ENCODE data around the gene JAKMIP1. TPM values are rescaled to one million over a fixed set of nuclear protein-coding genes. Genes with fewer than 3 reads are reported as not detected.

The JAKMIP1 gene
- total RNA-seq, 1 donor from 2014 or later: 0.29 TPM

GRCh38 chr4:6119507-6120020 lies 80.8 kb downstream of the JAKMIP1 start:
- DNase-seq (ENCODE audit: low spot score): no peak

DNA sequence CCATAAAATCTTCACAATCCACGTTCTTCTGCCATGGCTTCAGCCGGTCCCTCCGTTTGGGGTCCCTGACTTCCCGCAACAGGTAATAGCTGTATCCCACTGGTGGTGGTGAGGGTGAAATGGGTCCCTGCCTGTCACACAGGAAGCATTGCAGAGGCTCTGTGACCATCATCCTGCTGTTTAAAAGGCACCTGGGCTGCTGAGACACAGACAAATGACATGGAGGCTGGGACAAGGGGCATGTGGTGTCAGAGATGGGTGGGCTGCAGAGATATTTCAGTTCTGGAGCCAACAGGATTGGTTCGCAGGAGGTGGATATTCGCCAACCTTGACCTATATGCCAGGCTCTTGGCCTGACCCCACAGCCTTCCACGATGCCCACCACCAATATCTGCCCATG lies 82.1 kb downstream of the JAKMIP1 start:
- DNase-seq (ENCODE audit: low spot score): no peak

GRCh38 chr4:6116696-6117285 lies 83.6 kb downstream of the JAKMIP1 start:
- no peak for DNase-seq (ENCODE audit: low spot score)

DNA sequence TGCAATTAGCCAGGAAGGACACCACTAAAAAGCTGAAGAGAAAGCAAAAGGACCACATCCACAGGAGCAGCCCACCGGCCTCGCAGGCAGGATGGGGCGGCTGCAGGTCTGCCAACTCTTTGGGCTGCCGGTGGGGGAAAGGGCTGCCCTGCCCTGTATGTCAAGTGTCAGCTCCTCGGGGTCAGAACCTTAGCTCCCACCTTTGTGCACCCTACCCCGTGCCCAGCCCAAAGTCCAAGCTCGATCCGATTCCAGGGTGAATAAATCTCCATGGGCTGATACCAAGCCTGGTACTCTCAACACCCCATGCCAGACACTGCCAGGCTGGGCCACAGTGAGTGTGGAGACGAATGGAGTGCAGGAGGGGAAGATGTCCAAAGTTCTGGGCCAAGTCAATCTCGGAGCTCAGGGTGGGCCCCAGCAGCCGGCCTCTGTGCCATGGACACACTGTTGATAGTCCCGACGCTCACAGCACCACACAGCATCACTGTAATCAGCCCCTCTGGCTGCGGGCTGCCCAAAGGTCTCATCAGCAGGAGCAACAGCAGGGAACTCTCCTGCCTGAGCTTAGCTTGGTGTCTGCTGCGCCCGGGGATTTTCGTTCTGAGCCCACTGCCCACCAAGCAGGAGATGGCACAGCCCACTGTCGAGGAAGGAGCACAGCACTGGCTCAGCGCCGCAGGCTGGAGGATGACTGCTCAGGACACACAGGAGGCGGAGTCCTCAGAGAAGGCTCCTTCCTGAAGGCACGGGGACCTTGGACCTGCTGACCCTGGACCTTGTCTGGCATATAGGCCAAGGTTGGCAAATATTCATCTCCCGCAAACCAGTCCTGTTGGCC lies 84.4 kb downstream of the JAKMIP1 start:
- DNase-seq (ENCODE audit: low spot score): no peak

- DNase-seq (ENCODE audit: low spot score): no peak
Measured at GRCh38 chr4:6115342-6115741, 85.0 kb downstream of the JAKMIP1 start.

DNA sequence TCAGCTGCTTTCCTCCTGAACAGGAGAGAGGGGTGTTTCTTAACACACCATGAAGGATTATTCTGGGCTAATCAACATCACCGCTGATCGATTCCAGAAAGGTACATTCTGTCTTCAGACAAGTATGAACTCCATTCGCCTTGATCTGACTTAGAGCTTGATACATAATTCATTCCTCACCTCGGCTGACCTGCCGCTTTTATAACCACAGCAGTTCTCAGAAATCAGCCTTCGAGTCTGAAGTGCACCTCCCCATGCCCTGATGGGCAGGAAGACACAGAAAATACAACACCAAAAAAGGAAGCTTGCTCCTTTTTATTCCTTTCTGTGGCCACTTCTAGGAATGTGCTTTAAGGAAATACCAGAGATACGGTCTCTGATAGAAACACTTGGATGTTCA lies 85.7 kb downstream of the JAKMIP1 start:
- DNase-seq (ENCODE audit: low spot score): no peak

DNA sequence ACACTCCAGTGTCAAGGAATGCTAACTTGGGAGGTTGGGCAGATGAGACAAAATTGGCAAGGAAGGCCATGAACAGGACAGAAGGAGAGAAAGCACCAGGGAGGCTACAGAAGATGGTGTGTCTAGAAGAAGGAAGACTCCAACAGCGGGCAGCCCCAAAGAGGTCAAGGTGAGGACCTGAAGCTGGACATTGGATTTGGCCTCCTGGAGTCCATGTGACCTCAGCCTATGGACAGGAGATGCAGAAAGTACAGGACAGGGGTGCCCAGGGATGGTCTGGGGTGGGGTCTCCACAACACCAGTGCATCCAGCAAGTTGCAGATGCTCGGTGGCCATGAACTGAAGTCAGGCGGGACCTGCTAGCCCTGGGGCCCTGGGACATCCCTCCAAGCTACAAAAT lies 86.2 kb downstream of the JAKMIP1 start:
- no peak for DNase-seq (ENCODE audit: low spot score)

- DNase-seq (ENCODE audit: low spot score): no peak
Measured at GRCh38 chr4:6113641-6114040, 86.7 kb downstream of the JAKMIP1 start.

GRCh38 chr4:6112606-6113290 lies 87.6 kb downstream of the JAKMIP1 start:
- DNase-seq (ENCODE audit: low spot score): no peak

DNA sequence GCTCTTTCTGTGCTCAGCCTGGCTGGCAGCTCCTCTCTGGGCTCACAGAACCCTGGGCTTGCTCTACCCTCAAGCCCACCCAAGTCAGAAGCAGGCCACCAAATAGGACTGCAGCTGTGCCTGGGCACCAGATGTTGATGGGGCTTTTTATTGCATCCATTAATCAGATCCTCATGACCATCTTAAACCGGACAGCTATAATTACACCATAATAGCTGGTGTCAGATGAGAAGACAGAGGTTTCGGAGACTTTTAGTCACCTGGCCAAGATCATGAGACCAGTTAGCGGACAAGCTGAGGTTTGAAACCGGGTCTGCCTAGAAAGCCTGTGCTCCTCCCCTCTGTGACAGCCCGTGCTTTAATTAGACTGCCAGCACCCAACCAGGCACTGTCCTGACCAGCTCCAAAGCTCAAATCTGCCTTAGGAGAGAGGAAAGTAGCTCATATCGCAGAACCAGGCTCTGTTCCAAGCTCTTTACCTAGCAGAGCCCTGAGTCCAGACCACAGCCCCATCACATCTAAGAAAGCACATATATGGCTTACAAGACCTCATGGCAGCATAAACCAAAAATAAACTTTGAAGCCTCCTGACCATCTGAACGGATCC lies 88.9 kb downstream of the JAKMIP1 start:
- no peak for DNase-seq (ENCODE audit: low spot score)

DNA sequence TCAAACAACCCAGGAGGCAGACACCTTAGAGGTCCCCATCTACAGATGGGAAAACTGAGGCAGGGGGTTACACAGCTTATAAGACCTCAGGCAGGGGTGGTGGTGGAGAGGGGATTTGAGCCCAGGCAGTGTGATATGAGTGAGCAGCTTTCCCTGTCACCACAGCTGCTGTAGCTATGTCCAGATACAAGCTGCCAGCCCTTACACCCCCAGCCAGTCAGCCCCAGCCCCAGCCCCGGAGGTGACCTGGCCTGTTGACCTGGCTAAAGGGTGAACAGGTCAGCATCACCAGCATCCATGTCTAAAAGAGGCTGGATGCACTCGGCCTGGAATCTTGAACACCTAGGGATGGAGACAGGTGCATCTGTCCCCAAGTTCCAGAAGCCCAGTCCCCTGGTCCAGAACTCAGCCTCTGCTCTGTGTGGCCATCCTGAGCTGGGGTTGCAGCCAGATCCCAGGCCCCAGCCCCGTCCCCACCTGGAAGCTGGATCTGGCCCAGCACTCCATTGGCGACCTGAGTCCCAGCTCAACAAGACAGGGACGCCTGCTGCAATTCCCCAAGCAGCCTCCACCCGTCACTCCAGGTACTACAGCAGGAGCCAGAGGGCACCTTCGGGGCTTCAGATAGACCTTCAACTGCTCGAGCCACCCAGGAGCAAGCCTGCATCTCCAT lies 89.5 kb downstream of the JAKMIP1 start:
- no peak for DNase-seq (ENCODE audit: low spot score)

- no peak for DNase-seq (ENCODE audit: low spot score)
Measured at GRCh38 chr4:6109842-6110560, 90.3 kb downstream of the JAKMIP1 start.

DNA sequence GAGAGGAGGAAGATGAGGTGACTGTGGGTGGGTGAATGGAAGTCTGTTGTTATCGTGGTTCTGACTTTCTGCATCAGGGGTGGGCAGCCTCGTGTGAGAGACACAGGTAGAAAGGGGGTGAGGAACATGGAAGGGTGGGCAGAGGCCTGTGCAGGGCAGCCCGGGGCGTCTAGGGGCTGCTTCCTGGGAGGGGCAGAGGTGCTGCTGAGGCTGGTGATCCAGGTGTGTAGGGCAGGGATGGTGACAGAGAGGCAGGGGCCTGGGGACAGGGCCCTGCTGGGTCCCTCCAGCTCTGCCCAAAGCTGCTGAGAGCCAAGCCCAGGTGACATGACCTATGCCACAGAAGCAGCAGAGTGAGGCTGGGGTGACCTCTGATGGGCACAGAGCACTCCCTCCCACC lies 92.5 kb downstream of the JAKMIP1 start:
- no peak for DNase-seq (ENCODE audit: low spot score)

- DNase-seq (ENCODE audit: low spot score): no peak
Measured at GRCh38 chr4:6107114-6107791, 93.1 kb downstream of the JAKMIP1 start.

GRCh38 chr4:6106156-6106555 lies 94.2 kb downstream of the JAKMIP1 start:
- no peak for DNase-seq (ENCODE audit: low spot score)

- DNase-seq (ENCODE audit: low spot score): no peak
Measured at GRCh38 chr4:6105311-6105911, 94.9 kb downstream of the JAKMIP1 start.

GRCh38 chr4:6104541-6105130 lies 95.7 kb downstream of the JAKMIP1 start:
- no peak for DNase-seq (ENCODE audit: low spot score)

GRCh38 chr4:6097581-6097980 lies 102.8 kb downstream of the JAKMIP1 start:
- no peak for DNase-seq (ENCODE audit: low spot score)

DNA sequence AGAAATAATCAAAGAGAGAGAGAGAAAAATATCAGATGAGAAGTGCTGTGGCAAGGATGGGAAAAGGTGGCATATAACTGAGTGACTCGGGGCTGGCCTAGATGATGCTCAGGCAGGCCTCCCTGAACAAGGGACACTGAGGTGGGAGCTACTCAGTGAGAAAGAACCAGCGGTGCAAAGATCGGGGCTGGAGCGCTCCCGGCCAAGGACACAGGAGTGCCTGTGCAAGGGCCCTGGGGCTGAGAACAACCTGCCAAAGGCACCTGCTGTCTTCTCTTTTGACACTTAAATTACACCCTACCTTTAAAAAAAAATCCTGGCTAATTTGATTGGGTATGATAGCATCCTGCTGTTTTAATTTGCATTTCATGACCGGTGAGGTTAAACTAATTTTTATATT lies 104.5 kb downstream of the JAKMIP1 start:
- DNase-seq (ENCODE audit: low spot score): no peak

Measured in ureter (tissue), 1 donor.